H9 (cell line): ENCODE data around the gene DDA1. TPM values are rescaled to one million over a fixed set of nuclear protein-coding genes. Genes with fewer than 3 reads are reported as not detected.
A peak's percentile ranks its signal among the peaks of the same experiment; 100 is the strongest.

Experiments
- DNase-seq: peaks from one replicate; pipeline ENCODE4 v3.0.0-alpha.2; 2017
- H2AFZ ChIP-seq: one replicate; pipeline ENCODE4 v1.6.1; 2013; ENCODE audit warnings: mild to moderate bottlenecking, low read length, control low read depth, moderate library complexity
- H2AK5ac ChIP-seq: 2 replicates; pipeline ENCODE4 v1.6.1; 2013; ENCODE audit warnings: low read length, control low read depth, mixed read lengths; ENCODE audit not compliant: insufficient read length
- H2BK120ac ChIP-seq: one replicate; pipeline ENCODE4 v1.6.1; 2013; ENCODE audit warnings: low read depth, mild to moderate bottlenecking, low read length, control low read depth, inconsistent platforms; ENCODE audit not compliant: poor library complexity, severe bottlenecking
- H2BK12ac ChIP-seq: 2 replicates; pipeline ENCODE4 v1.6.1; 2013; ENCODE audit warnings: low read length, control low read depth, mixed read lengths, low read depth; ENCODE audit not compliant: insufficient read length
- H2BK15ac ChIP-seq: 2 replicates; pipeline ENCODE4 v1.6.1; 2013; ENCODE audit warnings: low read depth, low read length, control low read depth
- H2BK20ac ChIP-seq: one replicate; pipeline ENCODE4 v1.6.1; 2013; ENCODE audit warnings: low read depth, mild to moderate bottlenecking, low read length, control low read depth, inconsistent platforms; ENCODE audit not compliant: poor library complexity, severe bottlenecking
- H2BK5ac ChIP-seq: 2 replicates; pipeline ENCODE4 v1.6.1; 2013; ENCODE audit warnings: low read length, control low read depth, mixed read lengths; ENCODE audit not compliant: insufficient read length
- H3K14ac ChIP-seq: 2 replicates; pipeline ENCODE4 v1.6.1; 2013; ENCODE audit warnings: low read length, control low read depth; ENCODE audit not compliant: insufficient read depth
- H3K18ac ChIP-seq: 2 replicates; pipeline ENCODE4 v1.6.1; 2013; ENCODE audit warnings: low read depth, mild to moderate bottlenecking, mixed read lengths, low read length, control low read depth; ENCODE audit not compliant: insufficient read length
- H3K23ac ChIP-seq: 2 replicates; pipeline ENCODE4 v1.6.1; 2013; ENCODE audit warnings: low read length, control low read depth, mixed read lengths, low read depth; ENCODE audit not compliant: insufficient read length
- H3K23me2 ChIP-seq: 2 replicates; pipeline ENCODE4 v1.6.1; 2013; ENCODE audit warnings: low read depth, mild to moderate bottlenecking, mixed read lengths, low read length, control low read depth; ENCODE audit not compliant: insufficient read length, poor library complexity, severe bottlenecking
- H3K27ac ChIP-seq: 2 replicates; pipeline ENCODE4 v1.5.1; 2013; ENCODE audit warnings: low read length, control low read depth, mixed read lengths, low read depth; ENCODE audit not compliant: insufficient read length
- H3K27me3 ChIP-seq: 2 replicates; pipeline ENCODE4 v1.6.1; 2013; ENCODE audit warnings: low read length, control low read depth, inconsistent platforms; ENCODE audit not compliant: insufficient read depth
- H3K4ac ChIP-seq: 2 replicates; pipeline ENCODE4 v1.6.1; 2013; ENCODE audit warnings: low read depth, mild to moderate bottlenecking, control low read depth, inconsistent platforms, low read length, moderate library complexity
- H3K4me1 ChIP-seq: 2 replicates; pipeline ENCODE4 v1.6.1; 2013; ENCODE audit warnings: low read length, control low read depth, inconsistent platforms; ENCODE audit not compliant: insufficient read depth
- H3K4me2 ChIP-seq: 2 replicates; pipeline ENCODE4 v1.6.1; 2013; ENCODE audit warnings: low read length, control low read depth, mixed read lengths; ENCODE audit not compliant: insufficient read length, insufficient read depth
- H3K56ac ChIP-seq: 2 replicates; pipeline ENCODE4 v1.6.1; 2013; ENCODE audit warnings: low read depth, mild to moderate bottlenecking, mixed read lengths, low read length, control low read depth; ENCODE audit not compliant: insufficient read length
- H3K79me1 ChIP-seq: 2 replicates; pipeline ENCODE4 v1.6.1; 2013; ENCODE audit warnings: low read depth, mild to moderate bottlenecking, moderate library complexity, low read length, control low read depth, inconsistent platforms; ENCODE audit not compliant: insufficient read depth, poor library complexity, severe bottlenecking
- H3K79me2 ChIP-seq: 2 replicates; pipeline ENCODE4 v1.6.1; 2013; ENCODE audit warnings: low read length, control low read depth, inconsistent platforms; ENCODE audit not compliant: insufficient read depth
- H3K9ac ChIP-seq: 2 replicates; pipeline ENCODE4 v1.6.1; 2013; ENCODE audit warnings: low read length, control low read depth, mixed read lengths; ENCODE audit not compliant: insufficient read length; ENCODE audit errors: extremely low read depth
- H3K9me3 ChIP-seq: one replicate; pipeline ENCODE4 v1.6.1; 2013; ENCODE audit warnings: low read depth, low read length, inconsistent platforms; ENCODE audit not compliant: control insufficient read depth
- H3T11ph ChIP-seq: one replicate; pipeline ENCODE4 v1.6.1; 2013; ENCODE audit warnings: mild to moderate bottlenecking, low read length, control low read depth, inconsistent platforms
- H4K20me1 ChIP-seq: one replicate; pipeline ENCODE4 v1.6.1; 2013; ENCODE audit not compliant: control insufficient read depth, insufficient read length, insufficient read depth
- H4K5ac ChIP-seq: 2 replicates; pipeline ENCODE4 v1.6.1; 2013; ENCODE audit warnings: low read depth, mild to moderate bottlenecking, mixed read lengths, low read length, control low read depth; ENCODE audit not compliant: insufficient read length
- H4K8ac ChIP-seq: replicated peaks from 2 replicates; pipeline ENCODE4 v1.6.1; 2013; ENCODE audit warnings: low read length, control low read depth, mixed read lengths, low read depth; ENCODE audit not compliant: insufficient read length
- H4K91ac ChIP-seq: 2 replicates; pipeline ENCODE4 v1.6.1; 2013; ENCODE audit warnings: low read depth, mild to moderate bottlenecking, moderate library complexity, mixed read lengths, low read length, control low read depth; ENCODE audit not compliant: insufficient read length
- H3K27ac Mint-ChIP-seq, 3 experiments: 2 replicates in 2 of 3; 3 replicates in 1 of 3; pipeline ENCODE4 v1.8.0; 2020 to 2021; ENCODE audit warnings: mixed read lengths in 3 of 3, mild to moderate bottlenecking in 1 of 3, moderate library complexity in 1 of 3
- H3K27me3 Mint-ChIP-seq: 2 replicates; pipeline ENCODE4 v1.8.0; 2021; ENCODE audit warnings: low read depth, mild to moderate bottlenecking, moderate library complexity, mixed read lengths
- H3K36me3 Mint-ChIP-seq, 3 experiments: 2 replicates in 2 of 3; 3 replicates in 1 of 3; pipeline ENCODE4 v1.8.0; 2020 to 2021; ENCODE audit warnings: low read depth in 3 of 3, mixed read lengths in 3 of 3; ENCODE audit not compliant: insufficient read depth in 1 of 3
- H3K4me1 Mint-ChIP-seq, 2 experiments: 2 replicates each; pipeline ENCODE4 v1.8.0; 2020; ENCODE audit warnings: mixed read lengths in 2 of 2
- H3K4me3 Mint-ChIP-seq, 2 experiments: 2 replicates in 1 of 2; 3 replicates in 1 of 2; pipeline ENCODE4 v1.8.0; 2020 to 2021; ENCODE audit warnings: mild to moderate bottlenecking in 2 of 2, mixed read lengths in 2 of 2, moderate library complexity in 1 of 2
- H3K9me3 Mint-ChIP-seq, 2 experiments: 2 replicates in 1 of 2; 3 replicates in 1 of 2; pipeline ENCODE4 v1.8.0; 2020; ENCODE audit warnings: mild to moderate bottlenecking in 2 of 2, mixed read lengths in 2 of 2, moderate library complexity in 1 of 2
- WGBS: extraction: QIAGEN DNeasy Blood & Tissue Kit; methylation state at CpG from one replicate; pipeline ENCODE4 v1.1.7; 2013; ENCODE audit warnings: missing lambda C conversion rate, low lambda C conversion rate, mixed read lengths; ENCODE audit not compliant: insufficient read length; ENCODE audit errors: extremely low coverage; 5-methylcytosine and 5-hydroxymethylcytosine counted together
- total RNA-seq: library from RNA; stranded (reverse); gene quantifications from 2 replicates; pipeline ENCODE4 v1.2.1, GENCODE V29; 2021
- TF ChIP-seq, protein P1 (sequence below): fragments of 200-600 bp; sonication (generic); conservative IDR thresholded peaks from 3 replicates; pipeline ENCODE4 v1.8.0; 2021; ENCODE audit warnings: antibody characterized with exemption, mild to moderate bottlenecking

Gene DDA1
- total RNA-seq, 1 experiment from 2014 or later, result 45.7 TPM

DNA sequence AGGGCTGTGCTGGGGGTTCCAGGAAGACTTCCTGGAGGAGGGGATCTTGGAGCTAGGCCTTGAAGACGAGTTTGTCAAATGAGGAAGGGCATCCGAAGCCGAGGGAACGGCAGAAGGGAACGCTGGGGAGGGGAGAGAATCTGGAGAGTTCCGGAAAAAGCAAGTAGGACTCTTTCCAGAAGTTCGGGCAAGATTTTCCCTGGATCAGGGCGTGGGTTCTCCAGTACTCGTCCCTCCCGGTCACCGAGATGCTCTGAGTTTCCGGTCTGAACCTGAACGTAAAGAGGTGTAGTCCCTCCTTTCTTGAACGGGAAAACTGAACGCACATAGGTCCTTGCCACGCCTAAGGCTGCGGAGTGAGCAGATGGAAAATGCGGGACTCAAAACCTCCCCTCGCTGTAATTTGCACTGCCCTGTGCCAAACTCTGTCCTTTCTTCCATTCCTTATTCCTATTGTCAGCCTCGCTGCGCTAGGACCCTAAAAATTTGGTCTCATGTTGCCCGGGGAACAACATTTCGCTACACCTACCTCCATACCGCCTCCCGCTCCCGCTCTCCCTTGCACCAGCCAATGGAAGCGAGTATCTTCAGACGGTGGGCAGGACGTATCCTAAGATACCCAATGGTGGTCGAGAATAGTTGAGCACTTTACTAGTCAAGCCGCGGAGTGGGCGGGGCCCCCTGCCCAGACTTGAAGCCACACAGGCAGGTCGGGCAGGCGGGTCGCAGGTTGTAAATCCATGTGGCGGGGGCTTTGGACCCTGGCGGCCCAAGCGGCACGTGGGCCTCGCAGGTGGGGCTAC is 27.7 kb downstream of the DDA1 start, which contains the start of gene GTPBP3:
GTPBP3 (plus strand) TSS at position 682 of the 803 bp plus-strand sequence; CDS start at position 741, 59 bp downstream.
- Histone ChIP-seq H4K5ac (peak within 1 kb of the TSS; percentile 9), H2BK5ac (peak within 1 kb of the TSS; percentile 13), H2BK15ac (no peak within 1 kb of the TSS), H3T11ph (no peak within 1 kb of the TSS), H2AK5ac (no peak within 1 kb of the TSS), H3K79me2 (no peaks in the 10 kb centered on the region), H2BK12ac (no peak within 1 kb of the TSS), H3K79me1 (no peaks in the 10 kb centered on the region), H3K27me3 (no peaks in the 10 kb centered on the region), H2BK20ac (no peak within 1 kb of the TSS), H2AFZ (no peak within 1 kb of the TSS), H4K8ac (no peak within 1 kb of the TSS), H2BK120ac (no peak within 1 kb of the TSS), H3K4me1 (peaks cover 2% of the 10 kb centered on the region; the same call in 1 of the 2 replicates), H3K56ac (no peak within 1 kb of the TSS), H3K9me3 (no peaks in the 10 kb centered on the region), H3K23me2 (peaks cover 25% of the 10 kb centered on the region), H3K9ac (peak within 1 kb of the TSS; percentile 78), H4K91ac (no peak within 1 kb of the TSS), H3K23ac (no peak within 1 kb of the TSS), H3K18ac (peak within 1 kb of the TSS; percentile 41), H3K27ac (peak within 1 kb of the TSS; percentile 62), H4K20me1 (no peaks in the 10 kb centered on the region), H3K14ac (peak within 1 kb of the TSS; percentile 14), H3K4me2 (peak within 1 kb of the TSS; percentile 86), H3K4ac (no peak within 1 kb of the TSS)
- TF ChIP-seq, protein P1, sequence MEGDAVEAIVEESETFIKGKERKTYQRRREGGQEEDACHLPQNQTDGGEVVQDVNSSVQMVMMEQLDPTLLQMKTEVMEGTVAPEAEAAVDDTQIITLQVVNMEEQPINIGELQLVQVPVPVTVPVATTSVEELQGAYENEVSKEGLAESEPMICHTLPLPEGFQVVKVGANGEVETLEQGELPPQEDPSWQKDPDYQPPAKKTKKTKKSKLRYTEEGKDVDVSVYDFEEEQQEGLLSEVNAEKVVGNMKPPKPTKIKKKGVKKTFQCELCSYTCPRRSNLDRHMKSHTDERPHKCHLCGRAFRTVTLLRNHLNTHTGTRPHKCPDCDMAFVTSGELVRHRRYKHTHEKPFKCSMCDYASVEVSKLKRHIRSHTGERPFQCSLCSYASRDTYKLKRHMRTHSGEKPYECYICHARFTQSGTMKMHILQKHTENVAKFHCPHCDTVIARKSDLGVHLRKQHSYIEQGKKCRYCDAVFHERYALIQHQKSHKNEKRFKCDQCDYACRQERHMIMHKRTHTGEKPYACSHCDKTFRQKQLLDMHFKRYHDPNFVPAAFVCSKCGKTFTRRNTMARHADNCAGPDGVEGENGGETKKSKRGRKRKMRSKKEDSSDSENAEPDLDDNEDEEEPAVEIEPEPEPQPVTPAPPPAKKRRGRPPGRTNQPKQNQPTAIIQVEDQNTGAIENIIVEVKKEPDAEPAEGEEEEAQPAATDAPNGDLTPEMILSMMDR, result no peak
- DNase-seq, result peak; percentile 99
- no peaks in the 10 kb centered on the region; a peak in 1 of 5 replicates for H3K9me3 Mint-ChIP-seq
- H3K27ac Mint-ChIP-seq, result peak within 1 kb of the TSS; percentile 98 to 100 (median 98)
- peaks cover 2% of the 10 kb centered on the region; the same call in 1 of the 2 replicates for H3K27me3 Mint-ChIP-seq
- WGBS, result no CpG with 5 or more reads among the region's 41 CpGs
- peaks cover 15 to 28% (median 25%) of the 10 kb centered on the region in 3 experiments for H3K36me3 Mint-ChIP-seq
- H3K4me3 Mint-ChIP-seq, result peak within 1 kb of the TSS; percentile 97 to 98
- peaks cover 23 to 51% of the 10 kb centered on the region in 2 experiments for H3K4me1 Mint-ChIP-seq
